GM12878 (cell line): ENCODE measurements around the gene ECT2. TPM values are rescaled to one million over a fixed set of nuclear protein-coding genes. Genes with fewer than 3 reads are reported as not detected.

ENCODE experiments used
- ATAC-seq: fragments of 200-7000 bp; cut with Tn5 transposase; 3 replicates; pipeline ENCODE4 v1.9.1; 2020; ENCODE audit warnings: mild to moderate bottlenecking, moderate library complexity
- BruUV-seq: library from RNA; stranded (reverse); fragments of 400-500 nt; replicated peaks from 2 replicates; lab custom pipeline; 2021; lab: Mats Ljungman, UMichigan
- CTCF ChIA-PET: fragments of 300-600 bp; sonication (Branson Sonifier 250); formaldehyde crosslinking; extraction: SDS; loops from one replicate; lab custom pipeline; 2021; ENCODE audit warnings: inconsistent platforms; lab: Yijun Ruan, JAX
- POLR2A ChIA-PET: fragments of 350-600 bp; formaldehyde crosslinking; extraction: SDS; loops from one replicate; lab custom pipeline; 2021; ENCODE audit warnings: inconsistent platforms; lab: Charles Lee
- RAD21 ChIA-PET: fragments of 300-600 bp; sonication (Branson Sonifier 250); formaldehyde crosslinking; loops from one replicate; lab custom pipeline; 2023; ENCODE audit warnings: antibody characterized with exemption; ENCODE audit not compliant: unreplicated experiment; lab: Charles Lee
- SMC1A ChIA-PET: fragments of 300-600 bp; sonication (Branson Sonifier 250); formaldehyde crosslinking; loops from one replicate; lab custom pipeline; 2023; ENCODE audit not compliant: unreplicated experiment, uncharacterized antibody; lab: Charles Lee
- DNase-seq: peaks from one replicate; pipeline ENCODE4 v3.0.0-alpha.2; 2011; ENCODE audit warnings: low read depth, low spot score
- FAIRE-seq: peaks from 3 replicates; lab custom pipeline; 2011; peaks lifted over from hg19 to GRCh38; lab: Jason Lieb, UNC
- H2AFZ ChIP-seq: 2 replicates; pipeline ENCODE4 v1.6.0; 2011; ENCODE audit warnings: low read depth, low read length, control low read depth; ENCODE audit not compliant: control insufficient read depth
- H3K27ac ChIP-seq: 2 replicates; pipeline ENCODE4 v1.5.1; 2011; ENCODE audit warnings: control low read depth; ENCODE audit not compliant: control insufficient read depth, insufficient read depth
- H3K27me3 ChIP-seq, 2 experiments: replicated peaks in 1 of 2; 2 replicates each; pipeline versions ENCODE4 v1.6.0 to v1.6.1; 2011; ENCODE audit warnings: low read length in 1 of 2; ENCODE audit not compliant: control insufficient read depth in 2 of 2, insufficient read depth in 2 of 2
- H3K36me3 ChIP-seq, 2 experiments: 2 replicates each; pipeline ENCODE4 v1.5.1; 2011; ENCODE audit warnings: low read length in 1 of 2; ENCODE audit not compliant: control insufficient read depth in 2 of 2, insufficient read depth in 2 of 2
- H3K4me1 ChIP-seq: 2 replicates; pipeline ENCODE4 v1.6.1; 2011; ENCODE audit warnings: mild to moderate bottlenecking, low read length, moderate library complexity, mixed read lengths; ENCODE audit not compliant: control insufficient read depth, insufficient read depth
- H3K4me2 ChIP-seq: 2 replicates; pipeline ENCODE4 v1.6.0; 2011; ENCODE audit warnings: control low read depth; ENCODE audit not compliant: control insufficient read depth, insufficient read depth
- H3K4me3 ChIP-seq: fragments of 200-600 bp; sonication (generic); 2 replicates; pipeline ENCODE4 v1.5.1; 2016
- H3K79me2 ChIP-seq: 2 replicates; pipeline ENCODE4 v1.6.0; 2011; ENCODE audit warnings: low read length; ENCODE audit not compliant: control insufficient read depth, insufficient read depth
- H3K9ac ChIP-seq: 2 replicates; pipeline ENCODE4 v1.8.0; 2011; ENCODE audit warnings: low read length, control low read depth, mixed read lengths; ENCODE audit not compliant: control insufficient read depth, insufficient read depth
- H3K9me3 ChIP-seq: replicated peaks from 3 replicates; pipeline ENCODE4 v1.5.1; 2011; ENCODE audit warnings: mild to moderate bottlenecking, low read length; ENCODE audit not compliant: control insufficient read depth, insufficient read depth
- H4K20me1 ChIP-seq: 2 replicates; pipeline ENCODE4 v1.6.0; 2011; ENCODE audit not compliant: control insufficient read depth, insufficient read depth
- BCL11A ChIP-seq: IDR thresholded peaks from 2 replicates; pipeline ENCODE4 v1.6.1; 2011; ENCODE audit warnings: low read depth, low read length
- CHD1 ChIP-seq: IDR thresholded peaks from 2 replicates; pipeline ENCODE4 v1.6.1; 2012; ENCODE audit warnings: low read depth, low read length, improper control_type of control experiment
- EED ChIP-seq: sonication (generic); IDR thresholded peaks from 2 replicates; pipeline ENCODE4 v1.6.1; 2016; ENCODE audit warnings: antibody characterized with exemption, low read depth
- HDAC6 ChIP-seq: fragments of 200-600 bp; sonication (generic); IDR thresholded peaks from one replicate; pipeline ENCODE4 v1.8.0; 2017; ENCODE audit warnings: antibody characterized with exemption; ENCODE audit not compliant: unreplicated experiment
- JUND ChIP-seq: IDR thresholded peaks from 2 replicates; pipeline ENCODE4 v1.6.1; 2012; ENCODE audit warnings: low read depth, mild to moderate bottlenecking, low read length, improper control_type of control experiment, moderate library complexity
- LARP7 ChIP-seq: fragments of 450-650 bp; IDR thresholded peaks from 2 replicates; pipeline ENCODE4 v1.6.1; 2017; ENCODE audit warnings: mild to moderate bottlenecking
- MEF2A ChIP-seq: IDR thresholded peaks from 2 replicates; pipeline ENCODE4 v1.6.1; 2011; ENCODE audit warnings: low read depth, mild to moderate bottlenecking, low read length, moderate library complexity; ENCODE audit not compliant: insufficient read depth
- NFIC ChIP-seq: IDR thresholded peaks from 2 replicates; pipeline ENCODE4 v1.6.1; 2012; ENCODE audit warnings: low read depth, mild to moderate bottlenecking, inconsistent platforms, low read length, moderate library complexity
- POLR2A ChIP-seq: IDR thresholded peaks from 2 replicates; pipeline ENCODE4 v1.6.1; 2011; ENCODE audit warnings: low read depth, mild to moderate bottlenecking, low read length
- RBBP5 ChIP-seq: fragments of 200-600 bp; sonication (generic); conservative IDR thresholded peaks from 2 replicates; pipeline ENCODE4 v1.6.1; 2016
- SMARCA5 ChIP-seq: fragments of 450-650 bp; IDR thresholded peaks from 2 replicates; pipeline ENCODE4 v1.6.1; 2017; ENCODE audit warnings: mild to moderate bottlenecking
- SMC3 ChIP-seq: IDR thresholded peaks from 2 replicates; pipeline ENCODE4 v1.6.1; 2011; ENCODE audit warnings: low read length, improper control_type of control experiment, borderline replicate concordance
- SPI1 ChIP-seq: IDR thresholded peaks from 2 replicates; pipeline ENCODE4 v1.6.1; 2011; ENCODE audit warnings: low read depth, mild to moderate bottlenecking, low read length, moderate library complexity, borderline replicate concordance; ENCODE audit not compliant: insufficient read depth
- TBL1XR1 ChIP-seq: IDR thresholded peaks from 2 replicates; pipeline ENCODE4 v1.6.1; 2012; ENCODE audit warnings: low read depth, low read length, improper control_type of control experiment
- YY1 ChIP-seq: IDR thresholded peaks from 2 replicates; pipeline ENCODE4 v1.6.1; 2011; ENCODE audit warnings: low read depth, mild to moderate bottlenecking, low read length
- WGBS: methylation state at CpG from one replicate; pipeline ENCODE4 v1.1.6; 2016; ENCODE audit warnings: low lambda C conversion rate; ENCODE audit not compliant: insufficient replicate concordance, insufficient coverage; ENCODE audit errors: missing lambda C conversion rate; 5-methylcytosine and 5-hydroxymethylcytosine counted together
- in situ Hi-C: fragments of 300-500 bp; cut with MboI; formaldehyde crosslinking; loops from 9 replicates; pipeline ENCODE4 v1.14.3; 2018; ENCODE audit warnings: mixed read lengths
- intact Hi-C: fragments of 100-400 bp; cut with micrococcal nuclease; formaldehyde crosslinking; loops from one replicate; pipeline ENCODE4 v1.14.2; 2022; ENCODE audit not compliant: unreplicated experiment
- polyA plus RNA-seq, 11 experiments: library from polyadenylated mRNA; depleted of rRNA in 4 of 11; unstranded in 6 of 11; stranded (reverse) in 5 of 11; fragments of >200 nt; fragmentation: Nextera tagmentation in 4 of 11; fragmentation: Illumina TruSeq in 1 of 11; extraction: Ambion mirVana in 4 of 11; extraction: Trizol in 1 of 11; gene quantifications; 1 replicate in 1 of 11; 2 replicates in 10 of 11; pipeline versions ENCODE4 v1.2.1 to v1.2.3, GENCODE V29; 2011 to 2016; ENCODE audit warnings: inconsistent platforms in 2 of 11, missing spikeins in 2 of 11, low read depth in 1 of 11
- total RNA-seq, 4 experiments: library from RNA; depleted of rRNA in 3 of 4; stranded (reverse); fragments of >200 nt in 3 of 4; fragmentation: Illumina TruSeq in 1 of 4; extraction: Trizol in 1 of 4; gene quantifications; 2 replicates each; pipeline versions ENCODE4 v1.2.1 to v1.2.3, GENCODE V29; 2013 to 2021
- TF ChIP-seq, protein P1 (sequence below), 3 experiments: IDR thresholded peaks in 2 of 3; conservative IDR thresholded peaks in 1 of 3; 2 replicates each; pipeline ENCODE4 v1.5.1; 2011; ENCODE audit warnings: low read depth in 3 of 3, low read length in 3 of 3, mild to moderate bottlenecking in 3 of 3, control low read depth in 2 of 3, moderate library complexity in 2 of 3, inconsistent platforms in 1 of 3, mixed read lengths in 1 of 3; ENCODE audit not compliant: control insufficient read depth in 2 of 3, insufficient read depth in 1 of 3; ENCODE audit errors: extremely low read depth in 1 of 3
- TF ChIP-seq, protein P2 (sequence below): IDR thresholded peaks from 2 replicates; pipeline ENCODE4 v1.6.1; 2011; ENCODE audit warnings: low read depth, low read length, improper control_type of control experiment, borderline replicate concordance

ECT2 gene
- total and polyA plus RNA-seq, 10 of the 15 experiments (the other 5 are each of a cell fraction or from before 2014, with no cell fraction given): 21.5 to 47.8 (median 38.2) TPM

DNA sequence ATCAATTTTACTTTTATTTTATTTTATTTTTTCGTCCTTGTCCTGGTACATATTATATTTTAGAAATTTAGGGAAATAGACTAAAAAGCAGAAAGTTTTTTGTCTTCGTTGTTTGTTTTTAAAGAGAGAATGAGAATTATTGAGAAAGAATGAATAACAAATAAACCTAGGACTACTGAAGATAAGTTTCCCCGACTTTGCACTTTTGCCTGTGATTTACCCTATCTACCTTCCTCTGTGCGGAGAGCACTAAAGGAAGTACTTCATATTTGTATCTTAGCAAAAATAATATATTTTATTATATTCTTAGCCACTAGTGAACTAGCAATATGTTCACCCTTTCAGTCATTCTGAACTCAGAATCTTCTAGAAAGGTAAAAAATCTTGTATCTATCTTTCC, 60.6 kb downstream of the ECT2 start:
- SMC1A ChIA-PET: interaction anchor here (1.2 kb wide), 1 partner anchor 11 kb away, joined by 5 read pairs; no protein-coding TSS in a partner anchor
- H3K9ac ChIP-seq: no peak overlapping the region
- ATAC-seq: no peak
- H3K79me2 ChIP-seq: no peaks in the 10 kb centered on the region
- BruUV-seq: no TSS peak
- in situ Hi-C loops (no loop called here), intact Hi-C loops (loop anchor here (10.0 kb wide), 1 partner anchor 744 kb away; no protein-coding TSS in a partner anchor)
- H3K4me1 ChIP-seq: no peaks in the 10 kb centered on the region
- TF ChIP-seq NFIC (no peak), SMC3 (no peak), MEF2A (no peak), LARP7 (no peak), CHD1 (no peak), EED (no peak), TBL1XR1 (no peak), YY1 (no peak), SPI1 (no peak), POLR2A (no peak), JUND (no peak), SMARCA5 (no peak), RBBP5 (no peak), BCL11A (no peak), HDAC6 (no peak)
- TF ChIP-seq, protein P1, sequence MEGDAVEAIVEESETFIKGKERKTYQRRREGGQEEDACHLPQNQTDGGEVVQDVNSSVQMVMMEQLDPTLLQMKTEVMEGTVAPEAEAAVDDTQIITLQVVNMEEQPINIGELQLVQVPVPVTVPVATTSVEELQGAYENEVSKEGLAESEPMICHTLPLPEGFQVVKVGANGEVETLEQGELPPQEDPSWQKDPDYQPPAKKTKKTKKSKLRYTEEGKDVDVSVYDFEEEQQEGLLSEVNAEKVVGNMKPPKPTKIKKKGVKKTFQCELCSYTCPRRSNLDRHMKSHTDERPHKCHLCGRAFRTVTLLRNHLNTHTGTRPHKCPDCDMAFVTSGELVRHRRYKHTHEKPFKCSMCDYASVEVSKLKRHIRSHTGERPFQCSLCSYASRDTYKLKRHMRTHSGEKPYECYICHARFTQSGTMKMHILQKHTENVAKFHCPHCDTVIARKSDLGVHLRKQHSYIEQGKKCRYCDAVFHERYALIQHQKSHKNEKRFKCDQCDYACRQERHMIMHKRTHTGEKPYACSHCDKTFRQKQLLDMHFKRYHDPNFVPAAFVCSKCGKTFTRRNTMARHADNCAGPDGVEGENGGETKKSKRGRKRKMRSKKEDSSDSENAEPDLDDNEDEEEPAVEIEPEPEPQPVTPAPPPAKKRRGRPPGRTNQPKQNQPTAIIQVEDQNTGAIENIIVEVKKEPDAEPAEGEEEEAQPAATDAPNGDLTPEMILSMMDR (IDR thresholded peaks at IDR 0.05 in 2 of 3, conservative IDR thresholded peaks at IDR 0.05 in 1 of 3; ENCODE audit: control insufficient read depth in 2 of 3, extremely low read depth in 1 of 3, insufficient read depth in 1 of 3, low read depth in 3 of 3, low read length in 3 of 3): no peak
- TF ChIP-seq, protein P2, sequence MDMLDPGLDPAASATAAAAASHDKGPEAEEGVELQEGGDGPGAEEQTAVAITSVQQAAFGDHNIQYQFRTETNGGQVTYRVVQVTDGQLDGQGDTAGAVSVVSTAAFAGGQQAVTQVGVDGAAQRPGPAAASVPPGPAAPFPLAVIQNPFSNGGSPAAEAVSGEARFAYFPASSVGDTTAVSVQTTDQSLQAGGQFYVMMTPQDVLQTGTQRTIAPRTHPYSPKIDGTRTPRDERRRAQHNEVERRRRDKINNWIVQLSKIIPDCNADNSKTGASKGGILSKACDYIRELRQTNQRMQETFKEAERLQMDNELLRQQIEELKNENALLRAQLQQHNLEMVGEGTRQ: no peak
- H2AFZ ChIP-seq: no peak overlapping the region
- no peak for FAIRE-seq
- no peak for DNase-seq
- POLR2A ChIA-PET: no interaction called here
- H3K9me3 ChIP-seq: no peaks in the 10 kb centered on the region
- H4K20me1 ChIP-seq: no peaks in the 10 kb centered on the region
- RAD21 ChIA-PET: no interaction called here
- CTCF ChIA-PET: interaction anchor here (0.7 kb wide), 1 partner anchor 13 kb away, joined by 4 read pairs; no protein-coding TSS in a partner anchor
- no peaks in the 10 kb centered on the region for H3K27me3 ChIP-seq
- H3K27ac ChIP-seq: no peak overlapping the region
- H3K4me3 ChIP-seq: no peak overlapping the region
- no peak overlapping the region for H3K4me2 ChIP-seq
- peaks cover 2 to 14% of the 10 kb centered on the region in 2 experiments for H3K36me3 ChIP-seq
- WGBS: 98% methylated on average over 4 of the region's 4 CpGs
